ENCODE data around the gene IGLL5. TPM values are rescaled to one million over a fixed set of nuclear protein-coding genes. Genes with fewer than 3 reads are reported as not detected.

The IGLL5 gene
- total RNA-seq, 6 donors from 2014 or later = 4.3 to 58.5 (median 21.5) TPM

DNA sequence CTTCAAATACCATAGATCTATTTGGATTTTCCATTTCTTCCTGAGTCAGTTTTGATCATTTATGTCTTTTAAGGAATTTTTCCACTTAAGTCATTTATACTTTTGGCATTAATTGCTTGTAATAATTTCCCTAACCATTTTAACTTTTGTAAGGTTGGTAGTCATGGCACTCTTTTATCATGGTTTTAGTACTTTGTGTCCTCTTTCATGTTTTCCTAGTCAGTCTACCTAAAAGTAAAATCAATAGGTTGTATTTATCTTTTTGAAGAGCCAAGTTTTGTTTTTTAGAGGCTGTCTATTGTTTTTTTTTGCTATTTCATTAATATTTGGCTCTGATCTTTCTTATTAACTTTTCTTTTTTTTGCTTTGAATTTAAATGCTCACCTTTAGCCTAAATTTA, 45.5 kb upstream of the IGLL5 start:
- DNase-seq (no peak), ATAC-seq (ENCODE audit: low FRiP score in 2 of 2) (no peak)
- no peaks in the 10 kb centered on the region for H3K27me3 ChIP-seq
- TF ChIP-seq POLR2A (IDR thresholded peaks at IDR 0.05) (no peak), EP300 (IDR thresholded peaks at IDR 0.05) (no peak), POLR2AphosphoS5 (IDR thresholded peaks at IDR 0.05) (no peak)
- TF ChIP-seq, protein P1, sequence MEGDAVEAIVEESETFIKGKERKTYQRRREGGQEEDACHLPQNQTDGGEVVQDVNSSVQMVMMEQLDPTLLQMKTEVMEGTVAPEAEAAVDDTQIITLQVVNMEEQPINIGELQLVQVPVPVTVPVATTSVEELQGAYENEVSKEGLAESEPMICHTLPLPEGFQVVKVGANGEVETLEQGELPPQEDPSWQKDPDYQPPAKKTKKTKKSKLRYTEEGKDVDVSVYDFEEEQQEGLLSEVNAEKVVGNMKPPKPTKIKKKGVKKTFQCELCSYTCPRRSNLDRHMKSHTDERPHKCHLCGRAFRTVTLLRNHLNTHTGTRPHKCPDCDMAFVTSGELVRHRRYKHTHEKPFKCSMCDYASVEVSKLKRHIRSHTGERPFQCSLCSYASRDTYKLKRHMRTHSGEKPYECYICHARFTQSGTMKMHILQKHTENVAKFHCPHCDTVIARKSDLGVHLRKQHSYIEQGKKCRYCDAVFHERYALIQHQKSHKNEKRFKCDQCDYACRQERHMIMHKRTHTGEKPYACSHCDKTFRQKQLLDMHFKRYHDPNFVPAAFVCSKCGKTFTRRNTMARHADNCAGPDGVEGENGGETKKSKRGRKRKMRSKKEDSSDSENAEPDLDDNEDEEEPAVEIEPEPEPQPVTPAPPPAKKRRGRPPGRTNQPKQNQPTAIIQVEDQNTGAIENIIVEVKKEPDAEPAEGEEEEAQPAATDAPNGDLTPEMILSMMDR (IDR thresholded peaks at IDR 0.05) = no peak
- no peaks in the 10 kb centered on the region for H3K36me3 ChIP-seq
- H3K4me3 ChIP-seq = no peak overlapping the region
- no peak overlapping the region for H3K27ac ChIP-seq
- H3K9me3 ChIP-seq = no peaks in the 10 kb centered on the region
- no peaks in the 10 kb centered on the region for H3K4me1 ChIP-seq

DNA sequence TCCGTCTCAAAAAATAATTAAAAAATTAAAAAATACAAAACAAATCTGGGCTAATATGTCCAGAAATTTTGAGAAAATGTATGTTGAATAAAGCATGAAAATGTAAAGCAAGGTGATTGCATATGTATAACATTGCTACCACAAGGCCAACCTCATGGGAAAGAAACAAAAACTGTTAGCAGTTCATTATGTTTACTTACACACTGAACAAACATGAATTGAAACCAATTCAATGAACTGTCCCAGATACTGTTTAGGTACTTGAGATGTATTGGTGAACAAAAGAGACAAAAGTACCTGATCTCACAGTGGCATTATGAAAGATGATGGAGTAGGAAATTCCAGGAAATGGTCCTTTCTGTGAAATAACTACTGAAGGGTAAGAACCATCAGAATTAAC, 43.8 kb upstream of the IGLL5 start:
- DNase-seq (no peak), ATAC-seq (ENCODE audit: low FRiP score in 2 of 2) (no peak)
- WGBS, 2 donors = 94 to 97% methylated on average over 1 of the region's 1 CpG
- Histone ChIP-seq H3K36me3 (no peaks in the 10 kb centered on the region), H3K27me3 (no peaks in the 10 kb centered on the region), H3K9me3 (no peaks in the 10 kb centered on the region), H3K4me3 (no peak overlapping the region), H3K27ac (no peak overlapping the region), H3K4me1 (no peaks in the 10 kb centered on the region)
- TF ChIP-seq POLR2A (IDR thresholded peaks at IDR 0.05) (no peak), EP300 (IDR thresholded peaks at IDR 0.05) (no peak), POLR2AphosphoS5 (IDR thresholded peaks at IDR 0.05) (no peak)
- TF ChIP-seq, protein P1 (IDR thresholded peaks at IDR 0.05) = no peak

DNA sequence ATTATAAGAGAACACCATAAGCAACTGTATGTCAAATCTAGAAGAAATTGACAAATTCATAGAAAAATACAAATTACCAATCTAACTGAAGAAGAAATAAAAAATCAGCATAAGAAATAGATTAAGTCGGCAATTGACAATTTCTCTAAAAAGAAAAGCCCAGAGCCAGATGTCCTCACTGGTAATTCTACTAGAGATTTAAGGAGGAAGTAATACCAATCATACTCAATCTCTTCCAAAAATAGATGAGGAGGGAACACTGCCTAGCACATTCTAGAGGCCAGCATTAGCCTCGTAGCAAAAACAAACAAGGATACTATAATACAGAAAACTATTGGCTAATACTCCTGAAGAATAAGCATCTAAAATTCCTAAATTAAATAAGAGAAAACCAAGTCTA, 40.4 kb upstream of the IGLL5 start:
- no peak overlapping the region for H3K4me3 ChIP-seq
- 16 to 53% methylated on average over 2 of the region's 2 CpGs for WGBS, 2 donors
- H3K27me3 ChIP-seq = no peaks in the 10 kb centered on the region
- H3K4me1 ChIP-seq = no peaks in the 10 kb centered on the region
- DNase-seq = no peak
- no peaks in the 10 kb centered on the region for H3K36me3 ChIP-seq
- no peak overlapping the region for H3K27ac ChIP-seq
- TF ChIP-seq, protein P1 (IDR thresholded peaks at IDR 0.05) = no peak
- no peak for TF ChIP-seq POLR2A (IDR thresholded peaks at IDR 0.05)
- no peak for TF ChIP-seq POLR2AphosphoS5 (IDR thresholded peaks at IDR 0.05)
- no peak for TF ChIP-seq EP300 (IDR thresholded peaks at IDR 0.05)
- H3K9me3 ChIP-seq = no peaks in the 10 kb centered on the region
- no peak for ATAC-seq (ENCODE audit: low FRiP score in 2 of 2)

DNA sequence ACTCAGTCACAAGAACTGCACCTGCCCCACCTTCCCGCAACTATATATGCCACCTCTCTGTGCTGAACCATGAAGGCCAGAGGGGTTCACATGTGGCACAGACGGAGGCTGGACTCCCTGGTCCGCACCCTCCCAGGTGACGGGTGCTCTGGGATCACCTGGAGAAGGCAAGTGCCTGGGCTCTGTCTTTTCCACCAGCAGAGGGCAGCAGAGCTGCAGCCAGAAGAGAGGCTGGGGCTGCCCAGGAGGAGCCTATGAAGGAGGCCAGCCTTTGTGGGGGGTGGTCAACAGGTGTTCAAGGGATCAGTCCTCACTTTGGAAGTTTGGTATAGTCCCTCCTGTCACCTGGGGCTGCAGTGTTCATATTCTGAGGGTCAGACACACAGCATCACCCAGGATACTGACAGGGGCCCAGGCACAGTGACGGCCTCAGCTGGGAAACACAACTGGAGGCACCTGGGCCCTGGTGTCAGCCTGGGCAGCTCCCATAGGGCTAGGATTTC, 39.2 kb upstream of the IGLL5 start:
- 14 to 37% methylated on average over 1 to 5 of the region's 5 CpGs for WGBS, 2 donors
- Histone ChIP-seq H3K4me3 (no peak overlapping the region), H3K27me3 (no peaks in the 10 kb centered on the region), H3K9me3 (no peaks in the 10 kb centered on the region), H3K36me3 (no peaks in the 10 kb centered on the region), H3K27ac (no peak overlapping the region), H3K4me1 (no peaks in the 10 kb centered on the region)
- ATAC-seq (ENCODE audit: low FRiP score in 2 of 2) = peak; percentile 79 to 85
- DNase-seq = peak; percentile 23 to 65
- TF ChIP-seq, protein P1 (IDR thresholded peaks at IDR 0.05) = peak; percentile 50 to 82 (median 76)
- TF ChIP-seq EP300 (IDR thresholded peaks at IDR 0.05) = no peak
